ENCODE measurements around the gene VIPR2.

The VIPR2 gene

DNA sequence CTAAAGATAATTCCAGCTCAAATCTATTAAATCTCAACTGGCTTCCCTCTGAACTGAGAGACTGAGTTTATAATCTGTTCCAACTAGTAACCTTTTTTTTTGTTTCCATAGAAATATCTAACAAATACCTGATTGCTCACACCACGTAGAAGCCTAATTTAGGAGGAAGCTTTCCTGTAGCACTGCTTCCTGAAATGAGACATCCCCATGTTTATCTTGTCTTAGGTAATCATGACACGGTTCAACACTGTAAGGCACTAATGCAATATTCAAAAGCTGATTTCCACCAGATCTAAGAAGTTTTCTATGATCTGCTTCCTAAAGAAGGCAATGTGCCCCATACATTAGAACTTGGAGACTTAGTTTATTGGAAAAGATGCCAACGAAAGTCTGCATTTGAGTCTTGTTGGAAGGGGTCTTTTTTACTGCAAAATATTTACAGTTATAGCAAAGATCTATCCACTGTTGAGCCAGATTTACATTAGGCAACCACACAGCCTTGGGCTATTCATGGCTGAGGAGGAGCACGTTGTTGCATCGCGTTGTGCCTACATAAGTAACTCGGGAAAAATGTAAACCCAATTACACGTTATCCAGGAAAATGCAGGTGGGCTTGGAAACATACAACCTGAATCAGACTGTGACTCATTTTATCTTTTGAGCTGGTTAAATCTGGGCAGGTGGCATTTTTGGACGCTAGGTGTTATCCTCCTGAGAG, 66.3 kb downstream of the VIPR2 start:
- H3K4me3 ChIP-seq (ENCODE audit: low read length) = no peak overlapping the region
- no peaks in the 10 kb centered on the region for H3K36me3 ChIP-seq (replicated peaks; ENCODE audit: insufficient read depth, low read length)
- no peak overlapping the region for H3K27ac ChIP-seq (ENCODE audit: low read length)
- H3F3A ChIP-seq (ENCODE audit: insufficient read depth, low read length) = no peaks in the 10 kb centered on the region
- H3K4me1 ChIP-seq (ENCODE audit: low read length) = no peaks in the 10 kb centered on the region
- no peak overlapping the region for H3K4me2 ChIP-seq (ENCODE audit: low read depth, low read length)
- H3K9ac ChIP-seq (ENCODE audit: low read length) = no peak overlapping the region
- H4K20me1 ChIP-seq (ENCODE audit: insufficient read depth, low read length) = no peaks in the 10 kb centered on the region
- H3K9me2 ChIP-seq (replicated peaks; ENCODE audit: insufficient read depth, low read length) = no peaks in the 10 kb centered on the region
- H3K27me3 ChIP-seq (replicated peaks; ENCODE audit: insufficient read depth, low read length) = no peaks in the 10 kb centered on the region
- DNase-seq = no peak
- TF ChIP-seq EZH2 (optimal IDR thresholded peaks at IDR 0.05; ENCODE audit: low read depth, low read length) (no peak), EZH2phosphoT487 (IDR thresholded peaks at IDR 0.05; ENCODE audit: low read length) (no peak)
- TF ChIP-seq, protein P1, sequence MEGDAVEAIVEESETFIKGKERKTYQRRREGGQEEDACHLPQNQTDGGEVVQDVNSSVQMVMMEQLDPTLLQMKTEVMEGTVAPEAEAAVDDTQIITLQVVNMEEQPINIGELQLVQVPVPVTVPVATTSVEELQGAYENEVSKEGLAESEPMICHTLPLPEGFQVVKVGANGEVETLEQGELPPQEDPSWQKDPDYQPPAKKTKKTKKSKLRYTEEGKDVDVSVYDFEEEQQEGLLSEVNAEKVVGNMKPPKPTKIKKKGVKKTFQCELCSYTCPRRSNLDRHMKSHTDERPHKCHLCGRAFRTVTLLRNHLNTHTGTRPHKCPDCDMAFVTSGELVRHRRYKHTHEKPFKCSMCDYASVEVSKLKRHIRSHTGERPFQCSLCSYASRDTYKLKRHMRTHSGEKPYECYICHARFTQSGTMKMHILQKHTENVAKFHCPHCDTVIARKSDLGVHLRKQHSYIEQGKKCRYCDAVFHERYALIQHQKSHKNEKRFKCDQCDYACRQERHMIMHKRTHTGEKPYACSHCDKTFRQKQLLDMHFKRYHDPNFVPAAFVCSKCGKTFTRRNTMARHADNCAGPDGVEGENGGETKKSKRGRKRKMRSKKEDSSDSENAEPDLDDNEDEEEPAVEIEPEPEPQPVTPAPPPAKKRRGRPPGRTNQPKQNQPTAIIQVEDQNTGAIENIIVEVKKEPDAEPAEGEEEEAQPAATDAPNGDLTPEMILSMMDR (IDR thresholded peaks at IDR 0.05; ENCODE audit: low read length) = no peak
- no peaks in the 10 kb centered on the region for H3K9me3 ChIP-seq (replicated peaks; ENCODE audit: insufficient read depth, low read length)
- H3K79me2 ChIP-seq (ENCODE audit: low read length) = no peaks in the 10 kb centered on the region
- no peak overlapping the region for H2AFZ ChIP-seq (ENCODE audit: low read length)

DNA sequence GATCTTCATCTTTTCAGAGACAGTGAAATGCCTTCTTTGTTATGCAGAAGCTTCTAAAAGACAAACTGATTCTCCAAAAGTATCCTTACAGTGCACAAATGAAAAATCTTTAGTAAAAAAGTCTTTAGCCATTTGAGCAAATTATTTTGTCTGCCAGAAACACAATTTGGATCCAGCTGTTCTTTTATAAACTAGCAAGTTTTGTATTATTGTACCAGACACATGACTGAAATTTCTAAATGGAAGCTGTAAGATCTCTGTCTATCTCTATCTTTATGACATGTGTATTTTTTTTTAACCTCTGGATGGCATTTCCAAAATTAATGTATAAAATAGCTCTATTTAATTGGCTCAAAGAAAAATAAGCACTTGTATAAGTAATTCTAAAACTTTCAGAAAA, 68.3 kb downstream of the VIPR2 start:
- TF ChIP-seq EZH2phosphoT487 (IDR thresholded peaks at IDR 0.05; ENCODE audit: low read length) = no peak
- TF ChIP-seq, protein P1 (IDR thresholded peaks at IDR 0.05; ENCODE audit: low read length) = no peak
- TF ChIP-seq EZH2 (optimal IDR thresholded peaks at IDR 0.05; ENCODE audit: low read depth, low read length) = no peak
- Histone ChIP-seq H3K4me2 (ENCODE audit: low read depth, low read length) (no peak overlapping the region), H3F3A (ENCODE audit: insufficient read depth, low read length) (no peaks in the 10 kb centered on the region), H3K9me2 (replicated peaks; ENCODE audit: insufficient read depth, low read length) (no peaks in the 10 kb centered on the region), H3K79me2 (ENCODE audit: low read length) (no peaks in the 10 kb centered on the region), H2AFZ (ENCODE audit: low read length) (no peak overlapping the region), H3K9ac (ENCODE audit: low read length) (no peak overlapping the region), H3K36me3 (replicated peaks; ENCODE audit: insufficient read depth, low read length) (no peaks in the 10 kb centered on the region), H4K20me1 (ENCODE audit: insufficient read depth, low read length) (no peaks in the 10 kb centered on the region), H3K4me1 (ENCODE audit: low read length) (no peaks in the 10 kb centered on the region), H3K27me3 (replicated peaks; ENCODE audit: insufficient read depth, low read length) (no peaks in the 10 kb centered on the region), H3K9me3 (replicated peaks; ENCODE audit: insufficient read depth, low read length) (no peaks in the 10 kb centered on the region), H3K27ac (ENCODE audit: low read length) (no peak overlapping the region), H3K4me3 (ENCODE audit: low read length) (no peak overlapping the region)
- no peak for DNase-seq

DNA sequence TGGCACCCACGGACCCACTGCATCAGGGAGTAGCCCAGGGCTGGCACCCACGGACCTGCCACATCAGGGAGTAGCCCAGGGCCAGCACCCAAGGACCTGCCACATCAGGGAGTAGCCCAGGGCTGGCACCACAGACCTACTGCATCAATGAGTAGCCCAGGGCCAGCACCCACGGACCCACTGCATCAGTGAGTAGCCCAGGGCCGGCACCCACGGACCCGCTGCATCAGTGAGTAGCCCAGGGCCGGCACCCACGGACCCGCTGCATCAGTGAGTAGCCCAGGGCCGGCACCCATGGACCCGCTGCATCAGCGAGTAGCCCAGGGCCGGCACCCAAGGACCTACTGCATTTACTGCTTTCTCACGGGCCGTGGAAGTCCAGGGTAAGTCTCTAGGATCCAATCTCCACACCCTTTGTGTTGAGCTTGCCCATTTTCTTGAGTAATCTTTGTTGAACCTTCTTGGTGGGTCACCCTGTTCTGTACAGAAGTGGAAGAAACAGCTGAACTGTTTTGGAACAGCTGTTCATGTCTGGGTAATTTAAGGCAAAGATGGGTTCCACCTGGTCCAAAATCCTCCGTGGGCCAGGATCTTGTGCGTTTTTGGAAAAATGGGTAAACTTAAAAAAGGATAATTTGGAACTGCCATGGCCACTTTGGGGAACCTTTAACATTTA, 69.0 kb downstream of the VIPR2 start:
- Histone ChIP-seq H3K9me2 (replicated peaks; ENCODE audit: insufficient read depth, low read length) (no peaks in the 10 kb centered on the region), H3K36me3 (replicated peaks; ENCODE audit: insufficient read depth, low read length) (no peaks in the 10 kb centered on the region), H3K27ac (ENCODE audit: low read length) (no peak overlapping the region), H3K4me3 (ENCODE audit: low read length) (no peak overlapping the region), H4K20me1 (ENCODE audit: insufficient read depth, low read length) (no peaks in the 10 kb centered on the region), H3K79me2 (ENCODE audit: low read length) (no peaks in the 10 kb centered on the region), H3K27me3 (replicated peaks; ENCODE audit: insufficient read depth, low read length) (no peaks in the 10 kb centered on the region), H2AFZ (ENCODE audit: low read length) (no peak overlapping the region), H3K9ac (ENCODE audit: low read length) (no peak overlapping the region), H3K9me3 (replicated peaks; ENCODE audit: insufficient read depth, low read length) (no peaks in the 10 kb centered on the region), H3K4me1 (ENCODE audit: low read length) (no peaks in the 10 kb centered on the region), H3F3A (ENCODE audit: insufficient read depth, low read length) (no peaks in the 10 kb centered on the region), H3K4me2 (ENCODE audit: low read depth, low read length) (no peak overlapping the region)
- no peak for TF ChIP-seq EZH2 (optimal IDR thresholded peaks at IDR 0.05; ENCODE audit: low read depth, low read length)
- TF ChIP-seq EZH2phosphoT487 (IDR thresholded peaks at IDR 0.05; ENCODE audit: low read length) = no peak
- TF ChIP-seq, protein P1 (IDR thresholded peaks at IDR 0.05; ENCODE audit: low read length) = no peak
- no peak for DNase-seq

Data from MM.1S (cell line).